ENCODE results near the gene PTGR3. TPM values are rescaled to one million over a fixed set of nuclear protein-coding genes. Genes with fewer than 3 reads are reported as not detected.
"Not testable (repeated sequence)": the region's sequence is repeated elsewhere in the genome, so short reads cannot be mapped to it uniquely, and the experiment has no call there.

Gene PTGR3
- total RNA-seq, 1 donor from 2014 or later: 6.6 TPM

DNA sequence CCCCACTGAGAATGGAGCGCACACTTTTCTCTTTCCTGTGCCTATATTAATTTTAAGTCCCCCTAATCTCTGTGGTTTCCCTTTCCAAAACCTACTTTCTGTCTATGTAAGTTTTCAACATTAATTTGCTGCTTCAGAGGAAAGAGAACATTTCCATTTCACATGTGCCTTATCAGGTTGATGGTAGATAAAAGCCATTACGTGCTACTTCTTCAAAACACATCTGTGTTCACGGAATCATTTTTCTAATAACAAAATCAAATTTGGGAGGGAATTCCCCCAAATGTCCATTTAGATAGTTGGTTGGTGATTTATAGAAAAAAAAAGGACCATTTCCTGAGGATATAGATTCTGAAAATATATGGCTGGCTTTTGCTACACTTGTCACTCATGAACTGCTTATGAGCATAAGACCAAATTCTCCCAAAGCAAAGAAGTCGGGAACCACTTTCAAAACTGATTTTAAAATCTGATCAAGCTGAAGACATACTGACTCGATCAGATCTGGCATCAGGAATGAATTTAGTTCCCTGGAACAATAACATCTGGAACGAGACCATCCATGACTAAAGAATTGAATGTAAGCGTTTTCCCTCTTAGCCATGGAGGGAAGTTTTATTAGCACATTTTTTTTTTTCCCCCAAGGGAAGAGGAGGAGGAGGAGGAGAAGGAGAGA lies 8.2 kb downstream of the PTGR3 start:
- no peak overlapping the region for H3K4me3 ChIP-seq (ENCODE audit: low read depth, low read length)
- no peaks in the 10 kb centered on the region for H3K36me3 ChIP-seq (ENCODE audit: control insufficient read depth, insufficient read depth, low read length)
- peaks cover 20% of the 10 kb centered on the region for H3K27me3 ChIP-seq (ENCODE audit: control insufficient read depth, insufficient read depth, low read length)
- no peak for DNase-seq (ENCODE audit: low read depth)
- TF ChIP-seq, protein P1, sequence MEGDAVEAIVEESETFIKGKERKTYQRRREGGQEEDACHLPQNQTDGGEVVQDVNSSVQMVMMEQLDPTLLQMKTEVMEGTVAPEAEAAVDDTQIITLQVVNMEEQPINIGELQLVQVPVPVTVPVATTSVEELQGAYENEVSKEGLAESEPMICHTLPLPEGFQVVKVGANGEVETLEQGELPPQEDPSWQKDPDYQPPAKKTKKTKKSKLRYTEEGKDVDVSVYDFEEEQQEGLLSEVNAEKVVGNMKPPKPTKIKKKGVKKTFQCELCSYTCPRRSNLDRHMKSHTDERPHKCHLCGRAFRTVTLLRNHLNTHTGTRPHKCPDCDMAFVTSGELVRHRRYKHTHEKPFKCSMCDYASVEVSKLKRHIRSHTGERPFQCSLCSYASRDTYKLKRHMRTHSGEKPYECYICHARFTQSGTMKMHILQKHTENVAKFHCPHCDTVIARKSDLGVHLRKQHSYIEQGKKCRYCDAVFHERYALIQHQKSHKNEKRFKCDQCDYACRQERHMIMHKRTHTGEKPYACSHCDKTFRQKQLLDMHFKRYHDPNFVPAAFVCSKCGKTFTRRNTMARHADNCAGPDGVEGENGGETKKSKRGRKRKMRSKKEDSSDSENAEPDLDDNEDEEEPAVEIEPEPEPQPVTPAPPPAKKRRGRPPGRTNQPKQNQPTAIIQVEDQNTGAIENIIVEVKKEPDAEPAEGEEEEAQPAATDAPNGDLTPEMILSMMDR (IDR thresholded peaks at IDR 0.05; ENCODE audit: insufficient read depth, low read length, poor library complexity, severe bottlenecking): no peak

DNA sequence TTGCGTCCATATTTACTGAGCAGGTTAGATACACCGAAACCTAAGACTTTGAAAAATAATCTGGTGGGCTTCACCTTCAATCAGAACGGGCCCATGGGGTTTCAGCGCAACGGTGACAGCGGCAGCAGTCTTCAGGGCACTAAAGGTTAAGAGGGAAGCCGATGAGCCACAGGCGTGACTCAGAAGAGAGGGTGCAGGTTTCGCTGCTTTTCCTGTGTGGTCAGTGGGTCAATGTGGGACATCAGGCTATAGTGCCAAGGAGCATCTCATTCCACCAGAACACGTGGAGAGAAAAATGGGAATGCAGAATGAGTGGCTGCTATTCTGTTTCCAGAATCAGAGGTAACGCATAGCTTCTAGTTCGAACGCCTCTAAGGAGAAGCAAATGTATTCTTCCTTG lies 8.9 kb downstream of the PTGR3 start:
- Histone ChIP-seq H3K27me3 (ENCODE audit: control insufficient read depth, insufficient read depth, low read length) (peaks cover 14% of the 10 kb centered on the region), H3K4me3 (ENCODE audit: low read depth, low read length) (no peak overlapping the region), H3K36me3 (ENCODE audit: control insufficient read depth, insufficient read depth, low read length) (no peaks in the 10 kb centered on the region)
- TF ChIP-seq, protein P1 (IDR thresholded peaks at IDR 0.05; ENCODE audit: insufficient read depth, low read length, poor library complexity, severe bottlenecking): no peak
- no peak for DNase-seq (ENCODE audit: low read depth)

DNA sequence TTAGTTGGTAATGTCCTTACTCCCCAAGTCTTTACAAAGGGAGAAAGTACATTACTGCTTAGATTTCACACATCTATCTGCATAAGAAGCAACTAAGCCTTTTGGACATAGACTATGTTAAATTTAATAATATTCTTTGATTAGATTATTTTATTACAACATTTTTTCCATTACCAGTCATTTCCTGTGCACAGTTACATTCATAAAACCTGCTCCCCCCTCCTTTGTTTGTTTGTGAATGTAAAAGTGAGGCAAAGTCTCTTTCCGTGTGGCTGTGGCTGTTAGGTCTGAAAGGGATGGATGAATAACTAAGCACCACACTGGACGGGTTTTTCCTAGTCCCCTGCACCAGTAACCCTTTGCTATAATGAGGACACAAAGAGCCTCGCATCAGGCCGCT lies 9.6 kb downstream of the PTGR3 start:
- DNase-seq (ENCODE audit: low read depth): no peak
- no peaks in the 10 kb centered on the region for H3K36me3 ChIP-seq (ENCODE audit: control insufficient read depth, insufficient read depth, low read length)
- H3K27me3 ChIP-seq (ENCODE audit: control insufficient read depth, insufficient read depth, low read length): peaks cover 6% of the 10 kb centered on the region
- TF ChIP-seq, protein P1 (IDR thresholded peaks at IDR 0.05; ENCODE audit: insufficient read depth, low read length, poor library complexity, severe bottlenecking): no peak
- no peak overlapping the region for H3K4me3 ChIP-seq (ENCODE audit: low read depth, low read length)

DNA sequence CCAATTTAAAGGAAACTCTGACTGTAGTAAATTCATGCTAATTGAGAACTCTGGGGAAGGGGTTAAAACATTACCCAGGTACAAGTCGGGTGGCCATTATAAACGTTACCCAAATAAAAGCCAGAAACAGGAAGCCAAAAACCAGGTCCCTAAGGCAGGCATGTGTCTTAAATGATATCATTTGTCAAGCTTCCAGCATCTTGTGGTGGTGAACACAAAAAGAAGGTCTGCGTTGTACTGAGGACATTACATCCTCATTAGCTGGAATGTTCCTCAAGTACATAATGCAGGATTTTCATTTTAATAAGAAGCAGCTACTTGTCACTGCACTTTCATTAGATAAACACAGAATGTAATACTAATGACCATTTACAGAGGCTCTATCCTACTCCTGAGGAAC lies 10.9 kb downstream of the PTGR3 start:
- Histone ChIP-seq H3K36me3 (ENCODE audit: control insufficient read depth, insufficient read depth, low read length) (no peaks in the 10 kb centered on the region), H3K27me3 (ENCODE audit: control insufficient read depth, insufficient read depth, low read length) (no peaks in the 10 kb centered on the region), H3K4me3 (ENCODE audit: low read depth, low read length) (no peak overlapping the region)
- DNase-seq (ENCODE audit: low read depth): no peak
- TF ChIP-seq, protein P1 (IDR thresholded peaks at IDR 0.05; ENCODE audit: insufficient read depth, low read length, poor library complexity, severe bottlenecking): no peak

DNA sequence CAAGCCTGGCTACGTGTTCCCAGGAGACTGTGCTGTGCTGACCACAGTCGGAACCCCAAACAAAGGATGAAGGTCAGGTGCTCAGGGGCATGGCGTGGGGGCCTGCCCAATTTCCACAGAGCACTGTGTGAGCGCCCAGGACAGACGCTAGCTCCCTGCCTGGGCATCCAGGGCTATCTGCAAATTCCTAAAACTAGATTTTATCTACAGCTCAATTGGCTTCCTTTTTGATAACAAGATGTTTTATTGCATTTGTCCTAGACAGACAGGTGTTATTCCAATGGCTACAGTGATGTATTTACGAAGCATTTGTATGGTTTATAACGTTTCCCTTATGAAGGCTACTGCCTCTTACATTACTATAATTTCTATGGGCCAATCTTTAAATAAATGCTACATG lies 16.0 kb downstream of the PTGR3 start:
- TF ChIP-seq, protein P1 (IDR thresholded peaks at IDR 0.05; ENCODE audit: insufficient read depth, low read length, poor library complexity, severe bottlenecking): no peak
- no peak for DNase-seq (ENCODE audit: low read depth)
- H3K27me3 ChIP-seq (ENCODE audit: control insufficient read depth, insufficient read depth, low read length): no peaks in the 10 kb centered on the region
- H3K4me3 ChIP-seq (ENCODE audit: low read depth, low read length): no peak overlapping the region
- H3K36me3 ChIP-seq (ENCODE audit: control insufficient read depth, insufficient read depth, low read length): no peaks in the 10 kb centered on the region

DNA sequence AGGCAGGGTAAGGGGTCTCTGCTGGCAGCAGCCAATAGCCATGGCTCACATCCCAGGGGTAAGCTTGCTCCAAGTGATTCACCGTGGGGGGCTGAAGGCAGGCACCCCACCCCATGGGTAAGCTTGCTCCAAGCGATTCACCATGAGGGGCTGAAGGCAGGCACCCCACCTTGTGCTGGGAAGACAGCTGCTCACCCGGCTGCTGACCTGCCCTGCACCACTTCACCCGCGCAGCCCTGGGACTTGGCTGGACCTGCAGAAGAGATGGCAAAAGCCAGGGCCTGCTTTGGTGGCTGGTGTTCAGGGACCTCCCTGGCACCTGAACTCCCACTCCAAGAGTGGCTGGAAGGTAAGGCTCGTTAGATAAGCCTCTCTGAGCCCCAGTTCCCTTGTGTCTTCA lies 19.2 kb downstream of the PTGR3 start:
- Histone ChIP-seq H3K36me3 (ENCODE audit: control insufficient read depth, insufficient read depth, low read length) (no peaks in the 10 kb centered on the region), H3K27me3 (ENCODE audit: control insufficient read depth, insufficient read depth, low read length) (no peaks in the 10 kb centered on the region), H3K4me3 (ENCODE audit: low read depth, low read length) (no peak overlapping the region)
- DNase-seq (ENCODE audit: low read depth): no peak
- TF ChIP-seq, protein P1 (IDR thresholded peaks at IDR 0.05; ENCODE audit: insufficient read depth, low read length, poor library complexity, severe bottlenecking): no peak

DNA sequence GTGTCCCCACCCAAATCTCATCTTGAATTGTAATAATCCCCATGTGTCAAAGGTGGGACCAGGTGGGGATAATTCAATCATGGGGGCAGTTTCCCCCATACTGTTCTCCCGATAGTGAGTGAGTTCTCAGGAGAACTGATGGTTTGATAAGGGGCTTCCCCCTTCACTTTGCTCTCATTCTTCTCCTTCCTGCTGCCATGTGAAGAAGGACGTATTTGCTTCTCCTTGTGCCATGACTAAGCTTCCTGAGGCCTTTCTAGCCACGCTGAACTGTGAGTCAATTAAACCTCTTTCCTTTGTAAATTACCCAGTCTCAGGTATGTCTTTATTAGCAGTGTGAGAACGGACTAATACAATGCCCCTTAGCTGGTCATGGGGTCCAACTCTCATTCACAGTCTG lies 21.2 kb downstream of the PTGR3 start:
- not testable (repeated sequence) for H3K27me3 ChIP-seq (ENCODE audit: control insufficient read depth, insufficient read depth, low read length); H3K4me3 ChIP-seq (ENCODE audit: low read depth, low read length); DNase-seq (ENCODE audit: low read depth); H3K36me3 ChIP-seq (ENCODE audit: control insufficient read depth, insufficient read depth, low read length)
